GM21360 (cell line): ENCODE data around the gene MDFIC2.
"Not testable (repeated sequence)": the region's sequence is repeated elsewhere in the genome, so short reads cannot be mapped to it uniquely, and the experiment has no call there.

Source experiments
- ATAC-seq: cut with Tn5 transposase; IDR thresholded peaks from one replicate; pipeline ENCODE4 v1.9.1; 2021; ENCODE audit warnings: mild to moderate bottlenecking, moderate library complexity; ENCODE audit not compliant: unreplicated experiment

MDFIC2 gene

GRCh38 chr3:70261283-70261682 lies 51.2 kb downstream of the MDFIC2 start:
- no peak for ATAC-seq

- no peak for ATAC-seq
Measured at GRCh38 chr3:70256566-70256965, 55.9 kb downstream of the MDFIC2 start.

GRCh38 chr3:70250492-70250891 lies 61.9 kb downstream of the MDFIC2 start:
- ATAC-seq: no peak

GRCh38 chr3:70249509-70250160 lies 62.8 kb downstream of the MDFIC2 start:
- no peak for ATAC-seq

GRCh38 chr3:70248856-70249255 lies 63.6 kb downstream of the MDFIC2 start:
- no peak for ATAC-seq

- no peak for ATAC-seq
Measured at GRCh38 chr3:70247955-70248354, 64.5 kb downstream of the MDFIC2 start.

- ATAC-seq: no peak
Measured at GRCh38 chr3:70245746-70246525, 66.5 kb downstream of the MDFIC2 start.

GRCh38 chr3:70244422-70244821 lies 68.0 kb downstream of the MDFIC2 start:
- no peak for ATAC-seq

GRCh38 chr3:70242297-70242882 lies 70.0 kb downstream of the MDFIC2 start:
- no peak for ATAC-seq

GRCh38 chr3:70233812-70234211 lies 78.6 kb downstream of the MDFIC2 start:
- ATAC-seq: no peak

- no peak for ATAC-seq
Measured at GRCh38 chr3:70233112-70233511, 79.3 kb downstream of the MDFIC2 start.

GRCh38 chr3:70231266-70231701 lies 81.2 kb downstream of the MDFIC2 start:
- ATAC-seq: no peak

- ATAC-seq: no peak
Measured at GRCh38 chr3:70227437-70227836, 85.0 kb downstream of the MDFIC2 start.

GRCh38 chr3:70225146-70225545 lies 87.3 kb downstream of the MDFIC2 start:
- no peak for ATAC-seq

- no peak for ATAC-seq
Measured at GRCh38 chr3:70224337-70224736, 88.1 kb downstream of the MDFIC2 start.

GRCh38 chr3:70218471-70218870 lies 94.0 kb downstream of the MDFIC2 start:
- ATAC-seq: no peak

- not testable (repeated sequence) for ATAC-seq
Measured at GRCh38 chr3:70211274-70211673, 101.2 kb downstream of the MDFIC2 start.

- ATAC-seq: no peak
Measured at GRCh38 chr3:70201975-70202374, 110.5 kb downstream of the MDFIC2 start.

GRCh38 chr3:70189884-70190473 lies 122.5 kb downstream of the MDFIC2 start:
- no peak for ATAC-seq

GRCh38 chr3:70186221-70186620 lies 126.2 kb downstream of the MDFIC2 start:
- no peak for ATAC-seq

- ATAC-seq: no peak
Measured at GRCh38 chr3:70185661-70186060, 126.8 kb downstream of the MDFIC2 start.
